ENCODE data around the gene HMCN1. TPM values are rescaled to one million over a fixed set of nuclear protein-coding genes. Genes with fewer than 3 reads are reported as not detected.

The HMCN1 gene
- total RNA-seq, 2 donors from 2014 or later: 6.5 to 7.4 TPM

GRCh38 chr1:186027621-186028020 is 293.4 kb downstream of the HMCN1 start:
- H3K36me3 Mint-ChIP-seq (ENCODE audit: low read depth): peaks cover 2% of the 10 kb centered on the region
- H3K27ac Mint-ChIP-seq: no peak overlapping the region
- no peak for TF ChIP-seq CTCF (conservative IDR thresholded peaks at IDR 0.05)
- H3K4me3 Mint-ChIP-seq: no peak overlapping the region
- no peaks in the 10 kb centered on the region for H3K4me1 Mint-ChIP-seq
- H3K27ac ChIP-seq (ENCODE audit: low read depth, low read length): no peak overlapping the region
- DNase-seq: no peak
- H3K4me1 ChIP-seq (ENCODE audit: control insufficient read depth, insufficient read depth, low read length): no peaks in the 10 kb centered on the region
- no peaks in the 10 kb centered on the region for H3K27me3 Mint-ChIP-seq (ENCODE audit: insufficient read depth)
- H3K9ac ChIP-seq (ENCODE audit: extremely low read depth, low read length, poor library complexity, severe bottlenecking): no peak overlapping the region
- H3K9me3 ChIP-seq (ENCODE audit: control insufficient read depth, low read length): peaks cover 6% of the 10 kb centered on the region
- WGBS, 2 experiments (ENCODE audit: insufficient coverage in 1 of 2, insufficient read length in 1 of 2): 75 to 80% methylated on average over 1 to 3 of the region's 3 CpGs
- no peak overlapping the region for H3K4me3 ChIP-seq (ENCODE audit: low read length)
- H3K27me3 ChIP-seq (ENCODE audit: control insufficient read depth, insufficient read depth, low read length, poor library complexity, severe bottlenecking): no peaks in the 10 kb centered on the region
- no peaks in the 10 kb centered on the region for H3K36me3 ChIP-seq (ENCODE audit: control insufficient read depth, insufficient read depth, low read length)
- peaks cover 11% of the 10 kb centered on the region for H3K9me3 Mint-ChIP-seq

GRCh38 chr1:186030453-186030852 is 296.3 kb downstream of the HMCN1 start:
- no peak overlapping the region for H3K27ac ChIP-seq (ENCODE audit: low read depth, low read length)
- peaks cover 6% of the 10 kb centered on the region for H3K9me3 ChIP-seq (ENCODE audit: control insufficient read depth, low read length)
- no peaks in the 10 kb centered on the region for H3K36me3 ChIP-seq (ENCODE audit: control insufficient read depth, insufficient read depth, low read length)
- Mint-ChIP-seq H3K4me3 (no peak overlapping the region), H3K36me3 (ENCODE audit: low read depth) (peaks cover 2% of the 10 kb centered on the region), H3K9me3 (peaks cover 11% of the 10 kb centered on the region), H3K27ac (no peak overlapping the region), H3K4me1 (no peaks in the 10 kb centered on the region), H3K27me3 (ENCODE audit: insufficient read depth) (no peaks in the 10 kb centered on the region)
- DNase-seq: no peak
- H3K4me1 ChIP-seq (ENCODE audit: control insufficient read depth, insufficient read depth, low read length): no peaks in the 10 kb centered on the region
- no peak overlapping the region for H3K4me3 ChIP-seq (ENCODE audit: low read length)
- no peak for TF ChIP-seq CTCF (conservative IDR thresholded peaks at IDR 0.05)
- H3K27me3 ChIP-seq (ENCODE audit: control insufficient read depth, insufficient read depth, low read length, poor library complexity, severe bottlenecking): no peaks in the 10 kb centered on the region
- H3K9ac ChIP-seq (ENCODE audit: extremely low read depth, low read length, poor library complexity, severe bottlenecking): no peak overlapping the region

DNA sequence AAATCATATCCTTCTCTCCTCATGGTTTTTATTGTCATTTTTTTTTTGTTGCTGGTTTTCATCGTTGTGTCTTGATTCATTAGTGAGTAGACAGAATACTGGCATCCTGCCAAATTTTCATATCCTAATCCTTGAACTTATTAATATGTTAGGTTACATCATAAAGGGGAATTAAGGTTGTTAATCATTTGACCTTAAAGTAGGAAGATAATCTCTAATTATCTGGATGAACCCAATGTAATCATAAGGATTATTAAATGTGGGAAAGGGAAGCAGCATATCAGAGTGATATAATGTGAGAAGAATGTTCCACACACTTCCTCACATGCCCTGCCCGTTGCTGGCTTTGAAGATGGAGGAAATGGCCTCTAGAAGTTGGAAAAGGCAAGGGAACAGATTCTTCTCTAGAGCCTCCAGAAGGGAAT is 299.7 kb downstream of the HMCN1 start:
- peaks cover 11% of the 10 kb centered on the region for H3K9me3 Mint-ChIP-seq
- H3K4me1 ChIP-seq (ENCODE audit: control insufficient read depth, insufficient read depth, low read length): no peaks in the 10 kb centered on the region
- TF ChIP-seq CTCF (conservative IDR thresholded peaks at IDR 0.05): no peak
- H3K4me3 ChIP-seq (ENCODE audit: low read length): no peak overlapping the region
- no peak overlapping the region for H3K27ac Mint-ChIP-seq
- no peaks in the 10 kb centered on the region for H3K27me3 Mint-ChIP-seq (ENCODE audit: insufficient read depth)
- no peaks in the 10 kb centered on the region for H3K27me3 ChIP-seq (ENCODE audit: control insufficient read depth, insufficient read depth, low read length, poor library complexity, severe bottlenecking)
- H3K36me3 Mint-ChIP-seq (ENCODE audit: low read depth): peaks cover 4% of the 10 kb centered on the region
- no peak overlapping the region for H3K4me3 Mint-ChIP-seq
- DNase-seq: no peak
- no peak overlapping the region for H3K9ac ChIP-seq (ENCODE audit: extremely low read depth, low read length, poor library complexity, severe bottlenecking)
- H3K36me3 ChIP-seq (ENCODE audit: control insufficient read depth, insufficient read depth, low read length): no peaks in the 10 kb centered on the region
- peaks cover 6% of the 10 kb centered on the region for H3K9me3 ChIP-seq (ENCODE audit: control insufficient read depth, low read length)
- no peak overlapping the region for H3K27ac ChIP-seq (ENCODE audit: low read depth, low read length)
- 92% methylated on average over 2 of the region's 2 CpGs; no CpG with 5 or more reads in 1 of the 2 experiments for WGBS, 2 experiments (ENCODE audit: insufficient coverage in 1 of 2, insufficient read length in 1 of 2)
- no peaks in the 10 kb centered on the region for H3K4me1 Mint-ChIP-seq

Data from endodermal cell (in vitro differentiated cells).